WTC11 (cell line): Measurements from ENCODE around the gene TAF15.

Source experiments
- CTCF ChIP-seq: fragments of 200-600 bp; IDR thresholded peaks from 2 replicates; pipeline ENCODE4 v1.8.0; 2022; ENCODE audit warnings: antibody characterized with exemption
- FOXJ3 ChIP-seq: sonication (generic); formaldehyde crosslinking; IDR thresholded peaks from 2 replicates; pipeline ENCODE4 v1.9.0; 2021; ENCODE audit warnings: missing genetic modification reagents, mild to moderate bottlenecking, borderline replicate concordance
- NR2C2 ChIP-seq: sonication (generic); formaldehyde crosslinking; IDR thresholded peaks from 2 replicates; pipeline ENCODE4 v1.8.0; 2022; ENCODE audit warnings: mild to moderate bottlenecking, missing genetic modification reagents

GRCh38 chr17:35793257-35793656 is 16.0 kb upstream of the TAF15 start:
- TF ChIP-seq FOXJ3 (CRISPR knock-in tag) (no peak), CTCF (no peak), NR2C2 (no peak)
